Heart left ventricle (tissue), 16 donors: Measurements from ENCODE around the gene CD276. TPM values are rescaled to one million over a fixed set of nuclear protein-coding genes. Genes with fewer than 3 reads are reported as not detected.
"Not testable (repeated sequence)": the region's sequence is repeated elsewhere in the genome, so short reads cannot be mapped to it uniquely, and the experiment has no call there.

ENCODE experiments used
- ATAC-seq, 4 donors: fragments of 200-7000 bp; cut with Tn5 transposase; one replicate each; pipeline ENCODE4 v1.9.1; 2020 to 2022; ENCODE audit warnings: moderate library complexity in 4 of 4, mild to moderate bottlenecking in 3 of 4, moderate number of reproducible peaks in 1 of 4
- DNase-seq, 5 donors: peaks; one replicate each; pipeline ENCODE4 v3.0.0-alpha.2; 2020
- H3K27ac ChIP-seq, 12 donors: fragments of 200-600 bp; sonication (generic) in 4 of 12; one replicate each; pipeline versions ENCODE4 v1.5.0 to v1.8.0; 2016 to 2022; ENCODE audit warnings: mild to moderate bottlenecking in 2 of 12
- H3K27me3 ChIP-seq, 9 donors: fragments of 200-600 bp; sonication (generic) in 2 of 9; one replicate each; pipeline versions ENCODE4 v1.5.1 to v1.8.0; 2016 to 2022; ENCODE audit warnings: mild to moderate bottlenecking in 3 of 9
- H3K36me3 ChIP-seq, 9 donors: fragments of 200-600 bp; sonication (generic) in 2 of 9; one replicate each; pipeline versions ENCODE4 v1.5.0 to v1.8.0; 2018 to 2022; ENCODE audit warnings: mild to moderate bottlenecking in 2 of 9
- H3K4me1 ChIP-seq, 12 donors: fragments of 200-600 bp; sonication (generic) in 4 of 12; one replicate each; pipeline versions ENCODE4 v1.5.0 to v1.8.0; 2016 to 2022; ENCODE audit warnings: mild to moderate bottlenecking in 3 of 12
- H3K4me3 ChIP-seq, 12 donors: fragments of 200-600 bp; sonication (generic) in 4 of 12; one replicate each; pipeline versions ENCODE4 v1.5.0 to v1.8.0; 2017 to 2022; ENCODE audit warnings: mild to moderate bottlenecking in 9 of 12, moderate library complexity in 4 of 12
- H3K9me3 ChIP-seq, 12 donors: fragments of 200-600 bp; sonication (generic) in 4 of 12; one replicate each; pipeline versions ENCODE4 v1.5.0 to v1.8.0; 2016 to 2022; ENCODE audit warnings: mild to moderate bottlenecking in 1 of 12
- POLR2A ChIP-seq, 2 donors: fragments of 450-650 bp; IDR thresholded peaks; one replicate each; pipeline ENCODE4 v1.6.1; 2017; ENCODE audit warnings: antibody characterized with exemption in 2 of 2, mild to moderate bottlenecking in 2 of 2, moderate library complexity in 2 of 2
- WGBS, 4 donors: extraction: QIAGEN DNeasy Blood & Tissue Kit in 2 of 4; methylation state at CpG; one replicate each; pipeline versions ENCODE4 v1.1.5 to v1.1.7; 2013 to 2018; 5-methylcytosine and 5-hydroxymethylcytosine counted together
- intact Hi-C, 10 donors: fragments of 100-400 bp; cut with DNase I; formaldehyde crosslinking; loops; one replicate each; pipeline versions ENCODE4 v1.11.1 to v1.14.2; 2022
- polyA plus RNA-seq, 2 donors: library from polyadenylated mRNA; stranded (reverse); fragments of 200-250 nt; gene quantifications; one replicate each; pipeline ENCODE4 v1.2.3, GENCODE V29; 2013
- total RNA-seq, 9 donors: library from RNA; depleted of rRNA in 2 of 9; stranded (reverse); fragments of >200 nt in 2 of 9; fragmentation: NEBNext Ultra II Directional in 3 of 9; extraction: Animal tissue kit (Norgen Biotek cat#: 25700) in 3 of 9; gene quantifications; one replicate each; pipeline versions ENCODE4 v1.1.0 to v1.2.4, GENCODE V29; 2016 to 2023
- TF ChIP-seq, protein P1 (sequence below), 12 donors: fragments of 200-600 bp; sonication (generic) in 4 of 12; IDR thresholded peaks; one replicate each; pipeline versions ENCODE4 v1.5.0 to v1.8.0; 2018 to 2022; ENCODE audit warnings: antibody characterized with exemption in 12 of 12, mild to moderate bottlenecking in 5 of 12
- donor health status: ischemic (EF 13 %, LVEDD 7.1; RV severe dilation, severe dysfunction).
- donor health status: healthy with polysubstance abuse.
- donor health status: DM: no; HTN: yes; CAD: no.
- donor health status: DM: no; HTN: no; CAD: no.
- donor health status: ischemic (EF 25% LVEDD 6.9; RV normal size, moderate dysfunction).
- donor health status: ischemic (EF 25% LVEDD 5.7; RV mildly dilated, moderate dysfunction).
- donor health status: healthy.
- donor health status: DM: yes; HTN: yes; CAD: no.
- donor health status: ischemic (EF 35%, LVEDD 5.7; RV mildly dilated, moderate dysfunction).
- donor health status: nonischemic (EF 11% LVEDD 7.7; RV severe dilation, severe dysfunction).
- donor health status: DM: yes; HTN: yes; CAD: no.
- donor health status: PGD.
- donor health status: ischemic (EF 29% LVEDD 5.4; RV normal size, mild dysfunction).
- donor health status: nonischemic (EF 23%, LVEDD 6.1; RV moderate dilation, normal function).

The CD276 gene
- total and polyA plus RNA-seq, 11 donors: 29.1 to 127 (median 53.3) TPM

DNA sequence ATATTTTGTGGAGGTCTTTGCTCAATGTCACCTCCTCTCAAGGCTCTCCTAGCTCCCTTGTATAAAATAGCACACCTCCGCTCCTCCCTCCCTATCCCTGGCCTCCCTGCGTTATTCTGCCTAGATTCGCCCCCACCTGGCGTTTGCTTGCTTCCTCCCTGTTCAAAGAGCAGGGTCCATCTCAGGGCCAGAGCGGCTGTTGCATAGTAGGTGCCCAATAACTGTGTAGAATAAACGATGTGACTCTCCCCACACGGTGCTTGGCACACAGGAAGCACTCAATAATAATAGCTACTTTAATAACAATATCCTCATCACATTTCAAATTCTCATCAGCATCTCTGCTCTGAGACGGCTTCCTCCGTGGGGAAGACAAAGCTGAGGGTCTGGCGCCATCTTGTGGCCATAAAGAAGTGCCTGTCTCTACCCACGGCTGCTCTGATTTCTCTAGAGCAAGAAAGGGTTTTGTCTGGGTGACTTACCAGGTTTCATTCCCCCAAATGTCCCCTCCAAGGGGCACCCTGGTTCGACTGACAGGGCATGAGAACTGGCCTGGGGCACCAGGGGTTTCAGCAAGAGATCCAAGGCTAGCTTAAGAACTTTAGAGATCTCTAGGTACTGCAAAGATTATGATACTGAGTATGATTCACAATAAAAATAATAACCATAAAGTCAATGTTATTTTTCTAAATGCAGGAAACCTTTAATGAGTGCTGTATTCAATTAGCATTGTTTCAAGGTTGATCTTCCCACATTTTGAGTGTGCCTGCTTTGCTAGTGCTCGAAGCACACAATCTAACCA, 16.1 kb downstream of the CD276 start:
- H3K4me1 ChIP-seq: peaks cover 0 to 36% (median 27%) of the 10 kb centered on the region in 12 donors
- H3K27me3 ChIP-seq: no peaks in the 10 kb centered on the region
- DNase-seq (peak; percentile 67 to 83 (median 77)), ATAC-seq (peak in 3 of 4 donors; percentile 38 to 54 (median 43))
- H3K36me3 ChIP-seq: peaks cover 0 to 28% (median 13%) of the 10 kb centered on the region in 9 donors
- intact Hi-C loops: loop anchor here in 9 of 10 donors (1.0 to 10.0 kb wide), 11 partner anchors 23 to 395 kb away; partner anchors contain the start of gene NPTN (in 1 of the 9)
- 33 to 35% (median 34%) methylated on average over 13 of the region's 13 CpGs for WGBS, 4 donors
- H3K9me3 ChIP-seq: no peaks in the 10 kb centered on the region
- H3K27ac ChIP-seq: no peak overlapping the region
- TF ChIP-seq POLR2A (IDR thresholded peaks at IDR 0.05): no peak
- TF ChIP-seq, protein P1, sequence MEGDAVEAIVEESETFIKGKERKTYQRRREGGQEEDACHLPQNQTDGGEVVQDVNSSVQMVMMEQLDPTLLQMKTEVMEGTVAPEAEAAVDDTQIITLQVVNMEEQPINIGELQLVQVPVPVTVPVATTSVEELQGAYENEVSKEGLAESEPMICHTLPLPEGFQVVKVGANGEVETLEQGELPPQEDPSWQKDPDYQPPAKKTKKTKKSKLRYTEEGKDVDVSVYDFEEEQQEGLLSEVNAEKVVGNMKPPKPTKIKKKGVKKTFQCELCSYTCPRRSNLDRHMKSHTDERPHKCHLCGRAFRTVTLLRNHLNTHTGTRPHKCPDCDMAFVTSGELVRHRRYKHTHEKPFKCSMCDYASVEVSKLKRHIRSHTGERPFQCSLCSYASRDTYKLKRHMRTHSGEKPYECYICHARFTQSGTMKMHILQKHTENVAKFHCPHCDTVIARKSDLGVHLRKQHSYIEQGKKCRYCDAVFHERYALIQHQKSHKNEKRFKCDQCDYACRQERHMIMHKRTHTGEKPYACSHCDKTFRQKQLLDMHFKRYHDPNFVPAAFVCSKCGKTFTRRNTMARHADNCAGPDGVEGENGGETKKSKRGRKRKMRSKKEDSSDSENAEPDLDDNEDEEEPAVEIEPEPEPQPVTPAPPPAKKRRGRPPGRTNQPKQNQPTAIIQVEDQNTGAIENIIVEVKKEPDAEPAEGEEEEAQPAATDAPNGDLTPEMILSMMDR (IDR thresholded peaks at IDR 0.05): peak; percentile 89 to 99 (median 95)
- H3K4me3 ChIP-seq: no peak overlapping the region

DNA sequence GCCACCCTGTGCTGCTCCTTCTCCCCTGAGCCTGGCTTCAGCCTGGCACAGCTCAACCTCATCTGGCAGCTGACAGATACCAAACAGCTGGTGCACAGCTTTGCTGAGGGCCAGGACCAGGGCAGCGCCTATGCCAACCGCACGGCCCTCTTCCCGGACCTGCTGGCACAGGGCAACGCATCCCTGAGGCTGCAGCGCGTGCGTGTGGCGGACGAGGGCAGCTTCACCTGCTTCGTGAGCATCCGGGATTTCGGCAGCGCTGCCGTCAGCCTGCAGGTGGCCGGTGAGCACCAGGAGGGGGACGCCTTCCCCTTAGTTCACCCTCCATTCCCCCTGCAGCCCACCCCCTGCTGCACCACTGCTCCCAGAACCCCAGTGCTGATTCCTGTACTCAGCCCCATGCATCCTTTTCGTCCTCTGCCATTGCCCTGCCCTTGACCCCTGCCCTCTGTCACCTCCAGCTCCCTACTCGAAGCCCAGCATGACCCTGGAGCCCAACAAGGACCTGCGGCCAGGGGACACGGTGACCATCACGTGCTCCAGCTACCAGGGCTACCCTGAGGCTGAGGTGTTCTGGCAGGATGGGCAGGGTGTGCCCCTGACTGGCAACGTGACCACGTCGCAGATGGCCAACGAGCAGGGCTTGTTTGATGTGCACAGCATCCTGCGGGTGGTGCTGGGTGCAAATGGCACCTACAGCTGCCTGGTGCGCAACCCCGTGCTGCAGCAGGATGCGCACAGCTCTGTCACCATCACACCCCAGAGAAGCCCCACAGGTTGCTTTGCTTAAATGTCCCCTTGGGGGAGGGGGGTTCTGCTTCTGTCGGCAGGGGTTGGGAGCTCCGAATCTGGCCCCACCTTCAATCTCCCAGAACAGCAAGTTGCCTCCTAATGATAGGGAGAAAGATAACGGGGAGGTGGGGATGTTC, 18.4 kb downstream of the CD276 start:
- H3K4me1 ChIP-seq: peaks cover 0 to 16% (median 6%) of the 10 kb centered on the region in 12 donors
- 84 to 92% (median 86%) methylated on average over 19 to 33 of the region's 33 CpGs for WGBS, 4 donors
- H3K36me3 ChIP-seq: peaks cover 0 to 51% (median 27%) of the 10 kb centered on the region in 9 donors
- ATAC-seq, H3K4me3 ChIP-seq, H3K27ac ChIP-seq, H3K27me3 ChIP-seq, H3K9me3 ChIP-seq: not testable (repeated sequence)
- DNase-seq: peak in 1 of 5 donors; percentile 24
- intact Hi-C loops: loop anchor here in 8 of 10 donors (5.0 to 10.0 kb wide), 6 partner anchors 138 to 398 kb away; no protein-coding TSS in a partner anchor

GRCh38 chr15:73703601-73704000, 19.4 kb downstream of the CD276 start:
- 92 to 95% (median 92%) methylated on average over 14 to 23 of the region's 23 CpGs for WGBS, 4 donors
- not testable (repeated sequence) for H3K4me3 ChIP-seq, H3K4me1 ChIP-seq, H3K27me3 ChIP-seq, H3K27ac ChIP-seq, ATAC-seq, H3K9me3 ChIP-seq
- peaks cover 0 to 59% (median 33%) of the 10 kb centered on the region in 9 donors for H3K36me3 ChIP-seq
- DNase-seq: peak in 1 of 5 donors; percentile 21
- intact Hi-C loops: loop anchor here in 8 of 10 donors (5.0 to 10.0 kb wide), 6 partner anchors 139 to 399 kb away; no protein-coding TSS in a partner anchor

- H3K27ac ChIP-seq, H3K4me1 ChIP-seq, ATAC-seq, H3K9me3 ChIP-seq, H3K27me3 ChIP-seq, H3K4me3 ChIP-seq: not testable (repeated sequence)
- peak in 1 of 5 donors; percentile 9 for DNase-seq
- intact Hi-C loops: loop anchor here in 8 of 10 donors (5.0 to 10.0 kb wide), 6 partner anchors 140 to 400 kb away; no protein-coding TSS in a partner anchor
- 83 to 90% (median 87%) methylated on average over 15 to 23 of the region's 23 CpGs for WGBS, 4 donors
- H3K36me3 ChIP-seq: peaks cover 0 to 61% (median 33%) of the 10 kb centered on the region in 9 donors
Measured at GRCh38 chr15:73704142-73704868, 20.1 kb downstream of the CD276 start.
